DOHH2 (cell line): ENCODE results near the gene N4BP3.

ENCODE experiments used
- H3F3A ChIP-seq: fragments of 200-600 bp; sonication (generic), shearing (Covaris generic); 2 replicates; pipeline ENCODE4 v1.6.0; 2016; ENCODE audit warnings: antibody characterized with exemption, mild to moderate bottlenecking; ENCODE audit not compliant: control insufficient read depth, insufficient read depth
- H3K27ac ChIP-seq: fragments of 200-600 bp; sonication (generic); 2 replicates; pipeline ENCODE4 v1.5.1; 2014; ENCODE audit warnings: low read depth, mild to moderate bottlenecking, low read length, moderate library complexity
- H3K27me3 ChIP-seq: fragments of 200-600 bp; sonication (generic); 2 replicates; pipeline ENCODE4 v1.6.1; 2014; ENCODE audit warnings: mild to moderate bottlenecking, low read length, mixed read lengths; ENCODE audit not compliant: control insufficient read depth
- H3K36me3 ChIP-seq: fragments of 200-600 bp; sonication (generic); 2 replicates; pipeline ENCODE4 v1.6.1; 2014; ENCODE audit warnings: mild to moderate bottlenecking, low read length, moderate library complexity, mixed read lengths; ENCODE audit not compliant: control insufficient read depth
- H3K4me1 ChIP-seq: fragments of 200-600 bp; sonication (generic); 2 replicates; pipeline ENCODE4 v1.6.1; 2014; ENCODE audit warnings: mild to moderate bottlenecking, low read length, mixed read lengths; ENCODE audit not compliant: control insufficient read depth
- H3K4me2 ChIP-seq: fragments of 200-600 bp; sonication (generic); 2 replicates; pipeline ENCODE4 v1.6.0; 2014; ENCODE audit warnings: mild to moderate bottlenecking, low read length, moderate library complexity
- H3K4me3 ChIP-seq: fragments of 200-600 bp; sonication (generic); 2 replicates; pipeline ENCODE4 v1.5.1; 2014; ENCODE audit warnings: mild to moderate bottlenecking, low read length, mixed read lengths
- H3K79me2 ChIP-seq: fragments of 200-600 bp; sonication (generic); 2 replicates; pipeline ENCODE4 v1.6.1; 2014; ENCODE audit warnings: mild to moderate bottlenecking, low read length, mixed read lengths; ENCODE audit not compliant: control insufficient read depth
- H3K9me2 ChIP-seq: fragments of 200-600 bp; sonication (generic); replicated peaks from 2 replicates; pipeline ENCODE4 v1.6.1; 2014; ENCODE audit warnings: mild to moderate bottlenecking, low read length, mixed read lengths; ENCODE audit not compliant: control insufficient read depth
- H3K9me3 ChIP-seq: fragments of 200-600 bp; sonication (generic); 2 replicates; pipeline ENCODE4 v1.6.1; 2014; ENCODE audit warnings: antibody characterized with exemption, low read length, mixed read lengths; ENCODE audit not compliant: control insufficient read depth, insufficient read depth
- H4K20me1 ChIP-seq: fragments of 200-600 bp; sonication (generic); 2 replicates; pipeline ENCODE4 v1.6.0; 2014; ENCODE audit warnings: low read depth, mild to moderate bottlenecking, antibody characterized with exemption, low read length, moderate library complexity; ENCODE audit not compliant: control insufficient read depth, insufficient read depth
- CTCF ChIP-seq: fragments of 200-600 bp; sonication (generic); IDR thresholded peaks from one replicate; pipeline ENCODE4 v1.5.1; 2014; ENCODE audit warnings: antibody characterized with exemption, mild to moderate bottlenecking, low read depth, low read length; ENCODE audit not compliant: poor library complexity, severe bottlenecking
- EZH2phosphoT487 ChIP-seq: fragments of 200-600 bp; sonication (generic); IDR thresholded peaks from 2 replicates; pipeline ENCODE4 v1.6.1; 2017; ENCODE audit warnings: borderline replicate concordance, mild to moderate bottlenecking, antibody characterized with exemption, low read length, moderate library complexity, mixed read lengths

The N4BP3 gene

DNA sequence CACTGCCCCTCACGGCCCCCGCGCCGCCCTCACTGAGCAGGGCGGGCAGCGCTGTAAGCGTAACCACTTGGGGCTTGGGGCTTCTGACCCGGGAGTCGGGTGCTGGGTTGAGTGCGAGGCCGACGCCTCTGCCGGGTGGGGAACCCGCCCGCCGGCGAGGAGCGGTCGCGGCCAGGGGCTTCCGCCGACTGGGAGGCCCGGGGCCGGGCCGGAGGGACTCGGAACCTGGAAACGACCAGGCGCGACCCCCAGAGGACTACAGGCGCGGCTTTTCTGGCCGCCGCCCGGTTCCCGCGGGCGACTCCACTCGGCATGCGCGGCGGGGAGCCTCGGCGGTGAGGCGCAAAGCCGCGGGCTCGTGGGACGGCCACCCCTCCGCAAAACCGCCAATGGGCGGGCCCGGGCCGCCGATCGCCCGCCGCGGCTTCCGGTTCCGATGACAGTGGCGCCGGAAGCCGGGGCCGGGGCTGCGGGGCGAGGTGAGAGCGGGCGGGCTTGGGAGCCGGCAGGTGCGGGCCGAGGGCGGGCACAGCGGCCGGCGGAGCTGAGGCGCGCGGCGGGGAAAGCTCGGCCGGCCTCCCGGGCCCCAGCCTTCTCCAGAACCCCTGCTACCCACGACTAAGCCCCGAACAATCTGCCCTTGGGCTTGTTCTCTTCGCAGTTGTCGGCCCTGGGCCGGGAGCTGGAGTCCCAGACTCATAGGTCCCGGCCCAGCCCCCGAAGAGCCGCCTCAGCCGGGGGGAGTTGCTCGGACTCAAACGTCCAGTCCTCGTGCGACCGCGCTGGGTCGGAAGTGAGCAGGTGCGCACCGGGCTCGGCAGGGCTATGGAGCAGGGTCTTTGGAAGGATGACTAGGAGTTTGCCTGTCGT, 17.5 kb downstream of the N4BP3 start, which contains the start of gene RMND5B:
Gene RMND5B (plus strand): TSS at position 439 of the 870 bp plus-strand sequence. CDS start 7,106 bp downstream, outside the sequence.
- Histone ChIP-seq H3K79me2 (peaks cover 53% of the 10 kb centered on the region), H3K9me3 (no peaks in the 10 kb centered on the region), H3K4me3 (peak within 1 kb of the TSS; percentile 95), H3K9me2 (no peaks in the 10 kb centered on the region), H4K20me1 (no peaks in the 10 kb centered on the region), H3K4me2 (peak within 1 kb of the TSS; percentile 99), H3K36me3 (peaks cover 52% of the 10 kb centered on the region), H3K4me1 (peaks cover 32% of the 10 kb centered on the region), H3K27me3 (no peaks in the 10 kb centered on the region), H3K27ac (peak within 1 kb of the TSS; percentile 73), H3F3A (peaks cover 23% of the 10 kb centered on the region)
- no peak for TF ChIP-seq EZH2phosphoT487
- peak; percentile 1 for TF ChIP-seq CTCF

DNA sequence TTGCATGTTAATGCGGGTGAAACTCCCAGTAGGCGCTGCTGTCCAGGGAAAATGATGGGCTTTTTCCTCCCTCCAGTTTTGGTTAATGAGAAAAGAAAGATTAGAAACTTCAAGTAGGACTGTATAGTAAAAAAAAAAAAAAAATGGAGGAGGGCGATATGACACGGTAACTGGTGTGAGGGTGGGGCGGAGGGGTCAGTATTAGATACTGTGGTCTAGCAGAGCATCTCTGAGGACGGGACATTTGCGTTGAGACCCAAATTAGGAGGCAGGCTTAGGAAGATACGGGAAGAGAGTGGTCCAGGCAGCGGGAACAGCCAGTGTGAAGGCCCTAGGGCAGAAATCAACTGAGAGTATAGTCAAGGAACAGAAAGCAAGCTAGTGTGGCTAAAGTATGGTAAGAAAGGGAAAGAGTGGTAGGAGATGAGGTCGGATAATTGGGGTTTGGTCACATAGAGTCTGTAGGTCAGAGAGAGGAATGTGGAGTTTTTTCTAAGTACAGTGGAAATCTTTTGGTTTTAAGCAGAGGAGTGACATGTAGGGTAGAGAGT, 18.2 kb downstream of the N4BP3 start:
- Histone ChIP-seq H4K20me1 (no peaks in the 10 kb centered on the region), H3K27me3 (no peaks in the 10 kb centered on the region), H3K36me3 (peaks cover 56% of the 10 kb centered on the region), H3K4me3 (peak overlapping the region; percentile 95), H3K9me3 (no peaks in the 10 kb centered on the region), H3K4me1 (peaks cover 32% of the 10 kb centered on the region), H3K27ac (peak overlapping the region; percentile 73), H3K79me2 (peaks cover 60% of the 10 kb centered on the region), H3F3A (peaks cover 20% of the 10 kb centered on the region), H3K4me2 (peak overlapping the region; percentile 99), H3K9me2 (no peaks in the 10 kb centered on the region)
- TF ChIP-seq CTCF: no peak
- TF ChIP-seq EZH2phosphoT487: no peak

DNA sequence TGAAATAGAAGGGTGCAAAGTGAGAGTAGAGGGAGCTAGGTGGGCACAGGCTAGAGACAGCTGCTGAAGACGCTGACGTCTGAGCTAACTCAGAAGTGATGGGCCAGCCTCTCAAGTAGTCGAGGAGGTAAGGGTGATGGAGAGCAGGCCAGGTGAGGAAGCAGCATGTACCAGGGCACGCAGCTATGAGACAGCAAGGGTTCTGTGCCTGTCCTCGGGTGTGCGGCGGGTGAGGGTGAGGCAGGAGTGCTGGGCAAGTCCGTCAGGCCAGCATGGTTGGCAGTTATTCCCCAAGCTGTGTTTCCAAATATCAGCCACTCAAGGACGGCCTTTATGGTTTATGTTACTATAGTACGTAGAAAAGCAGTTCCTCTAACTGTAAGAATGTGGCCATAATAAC, 23.7 kb downstream of the N4BP3 start:
- Histone ChIP-seq H3K27ac (no peak overlapping the region), H3K79me2 (peaks cover 59% of the 10 kb centered on the region)

More for the DNA sequence above, 23.7 kb downstream of the N4BP3 start:
- no peak overlapping the region for H3K4me2 ChIP-seq
- TF ChIP-seq EZH2phosphoT487: no peak
- TF ChIP-seq CTCF: no peak
- H3K9me3 ChIP-seq: no peaks in the 10 kb centered on the region
- no peak overlapping the region for H3K4me3 ChIP-seq
- peaks cover 4% of the 10 kb centered on the region for H3F3A ChIP-seq
- peaks cover 12% of the 10 kb centered on the region for H3K4me1 ChIP-seq
- H4K20me1 ChIP-seq: no peaks in the 10 kb centered on the region
- peaks cover 84% of the 10 kb centered on the region for H3K36me3 ChIP-seq
- no peaks in the 10 kb centered on the region for H3K9me2 ChIP-seq
- H3K27me3 ChIP-seq: no peaks in the 10 kb centered on the region
